Tibial artery (tissue), 4 donors: Measurements from ENCODE around the gene SRP72.

Source experiments
- DNase-seq, 2 donors: peaks; one replicate each; pipeline ENCODE4 v3.0.0-alpha.2; 2019
- H3K27ac ChIP-seq, 2 donors: fragments of 200-600 bp; sonication (generic) in 1 of 2; 1 replicate in 1 of 2; 2 replicates in 1 of 2; pipeline ENCODE4 v1.5.1; 2018 to 2019; ENCODE audit warnings: mild to moderate bottlenecking in 1 of 2
- H3K27me3 ChIP-seq, 2 donors: fragments of 200-600 bp; sonication (generic) in 1 of 2; one replicate each; pipeline versions ENCODE4 v1.5.1 to v1.6.0; 2016 to 2019
- H3K36me3 ChIP-seq, 3 donors: fragments of 200-600 bp; sonication (generic) in 2 of 3; one replicate each; pipeline ENCODE4 v1.5.1; 2016 to 2019; ENCODE audit warnings: mild to moderate bottlenecking in 2 of 3
- H3K4me1 ChIP-seq, 4 donors: fragments of 200-600 bp; sonication (generic) in 2 of 4; 1 replicate in 3 of 4; 2 replicates in 1 of 4; pipeline ENCODE4 v1.5.1; 2016 to 2019
- H3K4me3 ChIP-seq, 2 donors: fragments of 200-600 bp; sonication (generic) in 1 of 2; 1 replicate in 1 of 2; 2 replicates in 1 of 2; pipeline ENCODE4 v1.5.1; 2018 to 2019; ENCODE audit warnings: mild to moderate bottlenecking in 2 of 2
- H3K9me3 ChIP-seq, 3 donors: fragments of 200-600 bp; sonication (generic) in 1 of 3; one replicate each; pipeline ENCODE4 v1.5.1; 2016 to 2019
- CTCF ChIP-seq, 2 experiments: fragments of 200-600 bp in 1 of 2; fragments of 450-650 bp in 1 of 2; IDR thresholded peaks; one replicate each; pipeline ENCODE4 v1.5.1; 2017 to 2019; ENCODE audit warnings: antibody characterized with exemption in 2 of 2, mild to moderate bottlenecking in 1 of 2, moderate library complexity in 1 of 2
- intact Hi-C: fragments of 100-400 bp; cut with DNase I; formaldehyde crosslinking; loops from one replicate; pipeline ENCODE4 v1.15.0; 2023; ENCODE audit warnings: low total_unique reads

Gene SRP72

GRCh38 chr4:56469489-56470210 is 2.2 kb downstream of the SRP72 start:
- peaks cover 30 to 43% (median 33%) of the 10 kb centered on the region in 3 donors for H3K36me3 ChIP-seq
- no peak for DNase-seq
- intact Hi-C loops = loop anchor here (10.0 kb wide), 1 partner anchor 55 kb away; no protein-coding TSS in a partner anchor
- H3K27ac ChIP-seq = no peak overlapping the region
- no peaks in the 10 kb centered on the region for H3K27me3 ChIP-seq
- no peak overlapping the region for H3K4me3 ChIP-seq
- peaks cover 0 to 32% (median 23%) of the 10 kb centered on the region in 4 donors for H3K4me1 ChIP-seq
- H3K9me3 ChIP-seq = no peaks in the 10 kb centered on the region
- no peak for TF ChIP-seq CTCF (IDR thresholded peaks at IDR 0.05)

GRCh38 chr4:56475917-56476316 is 8.5 kb downstream of the SRP72 start:
- Histone ChIP-seq H3K4me3 (no peak overlapping the region), H3K27me3 (no peaks in the 10 kb centered on the region), H3K36me3 (peaks cover 80 to 98% (median 85%) of the 10 kb centered on the region in 3 donors), H3K9me3 (no peaks in the 10 kb centered on the region), H3K27ac (no peak overlapping the region), H3K4me1 (no peaks in the 10 kb centered on the region)
- no peak for TF ChIP-seq CTCF (IDR thresholded peaks at IDR 0.05)
- intact Hi-C loops = no loop called here
- no peak for DNase-seq

GRCh38 chr4:56477192-56477702 is 9.8 kb downstream of the SRP72 start:
- Histone ChIP-seq H3K9me3 (no peaks in the 10 kb centered on the region), H3K4me1 (no peaks in the 10 kb centered on the region), H3K27ac (no peak overlapping the region), H3K4me3 (no peak overlapping the region), H3K27me3 (no peaks in the 10 kb centered on the region), H3K36me3 (peaks cover 72 to 96% (median 81%) of the 10 kb centered on the region in 3 donors)
- DNase-seq = no peak
- intact Hi-C loops = no loop called here
- TF ChIP-seq CTCF (IDR thresholded peaks at IDR 0.05) = no peak

- DNase-seq = no peak
- TF ChIP-seq CTCF (IDR thresholded peaks at IDR 0.05) = no peak
- Histone ChIP-seq H3K4me3 (no peak overlapping the region), H3K36me3 (peaks cover 71 to 95% (median 71%) of the 10 kb centered on the region in 3 donors), H3K27ac (no peak overlapping the region), H3K27me3 (no peaks in the 10 kb centered on the region), H3K4me1 (no peaks in the 10 kb centered on the region), H3K9me3 (no peaks in the 10 kb centered on the region)
- intact Hi-C loops = no loop called here
Measured at GRCh38 chr4:56480691-56481090, 13.3 kb downstream of the SRP72 start.

- TF ChIP-seq CTCF (IDR thresholded peaks at IDR 0.05) = no peak
- no peaks in the 10 kb centered on the region for H3K27me3 ChIP-seq
- no peaks in the 10 kb centered on the region for H3K9me3 ChIP-seq
- peaks cover 75 to 95% (median 86%) of the 10 kb centered on the region in 3 donors for H3K36me3 ChIP-seq
- H3K27ac ChIP-seq = no peak overlapping the region
- H3K4me1 ChIP-seq = no peaks in the 10 kb centered on the region
- DNase-seq = no peak
- H3K4me3 ChIP-seq = no peak overlapping the region
- intact Hi-C loops = no loop called here
Measured at GRCh38 chr4:56496241-56496640, 28.8 kb downstream of the SRP72 start.
